GM12878 (cell line): Measurements from ENCODE around the gene ATF6. TPM values are rescaled to one million over a fixed set of nuclear protein-coding genes. Genes with fewer than 3 reads are reported as not detected.

Source experiments
- ATAC-seq: fragments of 200-7000 bp; cut with Tn5 transposase; 3 replicates; pipeline ENCODE4 v1.9.1; 2020; ENCODE audit warnings: mild to moderate bottlenecking, moderate library complexity
- BruUV-seq: library from RNA; stranded (reverse); fragments of 400-500 nt; replicated peaks from 2 replicates; lab custom pipeline; 2021; lab: Mats Ljungman, UMichigan
- CTCF ChIA-PET: fragments of 300-600 bp; sonication (Branson Sonifier 250); formaldehyde crosslinking; extraction: SDS; loops from one replicate; lab custom pipeline; 2021; ENCODE audit warnings: inconsistent platforms; lab: Yijun Ruan, JAX
- POLR2A ChIA-PET: fragments of 350-600 bp; formaldehyde crosslinking; extraction: SDS; loops from one replicate; lab custom pipeline; 2021; ENCODE audit warnings: inconsistent platforms; lab: Charles Lee
- RAD21 ChIA-PET: fragments of 300-600 bp; sonication (Branson Sonifier 250); formaldehyde crosslinking; loops from one replicate; lab custom pipeline; 2023; ENCODE audit warnings: antibody characterized with exemption; ENCODE audit not compliant: unreplicated experiment; lab: Charles Lee
- SMC1A ChIA-PET: fragments of 300-600 bp; sonication (Branson Sonifier 250); formaldehyde crosslinking; loops from one replicate; lab custom pipeline; 2023; ENCODE audit not compliant: unreplicated experiment, uncharacterized antibody; lab: Charles Lee
- DNase-seq: peaks from one replicate; pipeline ENCODE4 v3.0.0-alpha.2; 2011; ENCODE audit warnings: low read depth, low spot score
- FAIRE-seq: peaks from 3 replicates; lab custom pipeline; 2011; peaks lifted over from hg19 to GRCh38; lab: Jason Lieb, UNC
- H2AFZ ChIP-seq: 2 replicates; pipeline ENCODE4 v1.6.0; 2011; ENCODE audit warnings: low read depth, low read length, control low read depth; ENCODE audit not compliant: control insufficient read depth
- H3K27ac ChIP-seq: 2 replicates; pipeline ENCODE4 v1.5.1; 2011; ENCODE audit warnings: control low read depth; ENCODE audit not compliant: control insufficient read depth, insufficient read depth
- H3K27me3 ChIP-seq, 2 experiments: replicated peaks in 1 of 2; 2 replicates each; pipeline versions ENCODE4 v1.6.0 to v1.6.1; 2011; ENCODE audit warnings: low read length in 1 of 2; ENCODE audit not compliant: control insufficient read depth in 2 of 2, insufficient read depth in 2 of 2
- H3K36me3 ChIP-seq, 2 experiments: 2 replicates each; pipeline ENCODE4 v1.5.1; 2011; ENCODE audit warnings: low read length in 1 of 2; ENCODE audit not compliant: control insufficient read depth in 2 of 2, insufficient read depth in 2 of 2
- H3K4me1 ChIP-seq: 2 replicates; pipeline ENCODE4 v1.6.1; 2011; ENCODE audit warnings: mild to moderate bottlenecking, low read length, moderate library complexity, mixed read lengths; ENCODE audit not compliant: control insufficient read depth, insufficient read depth
- H3K4me2 ChIP-seq: 2 replicates; pipeline ENCODE4 v1.6.0; 2011; ENCODE audit warnings: control low read depth; ENCODE audit not compliant: control insufficient read depth, insufficient read depth
- H3K4me3 ChIP-seq: fragments of 200-600 bp; sonication (generic); 2 replicates; pipeline ENCODE4 v1.5.1; 2016
- H3K79me2 ChIP-seq: 2 replicates; pipeline ENCODE4 v1.6.0; 2011; ENCODE audit warnings: low read length; ENCODE audit not compliant: control insufficient read depth, insufficient read depth
- H3K9ac ChIP-seq: 2 replicates; pipeline ENCODE4 v1.8.0; 2011; ENCODE audit warnings: low read length, control low read depth, mixed read lengths; ENCODE audit not compliant: control insufficient read depth, insufficient read depth
- H3K9me3 ChIP-seq: replicated peaks from 3 replicates; pipeline ENCODE4 v1.5.1; 2011; ENCODE audit warnings: mild to moderate bottlenecking, low read length; ENCODE audit not compliant: control insufficient read depth, insufficient read depth
- H4K20me1 ChIP-seq: 2 replicates; pipeline ENCODE4 v1.6.0; 2011; ENCODE audit not compliant: control insufficient read depth, insufficient read depth
- KAT2A ChIP-seq: conservative IDR thresholded peaks from 2 replicates; pipeline ENCODE4 v1.6.1; 2011; ENCODE audit warnings: low read depth, low read length; ENCODE audit not compliant: control insufficient read depth
- MYC ChIP-seq: IDR thresholded peaks from 2 replicates; pipeline ENCODE4 v1.6.1; 2011; ENCODE audit warnings: mild to moderate bottlenecking, low read length, moderate library complexity, inconsistent platforms; ENCODE audit not compliant: insufficient read depth, insufficient replicate concordance, insufficient read length, severe bottlenecking
- POU2F2 ChIP-seq: IDR thresholded peaks from 3 replicates; pipeline ENCODE4 v1.6.1; 2011; ENCODE audit warnings: low read depth, mild to moderate bottlenecking, low read length, borderline replicate concordance
- ZNF274 ChIP-seq: IDR thresholded peaks from one replicate; pipeline ENCODE4 v1.8.0; 2011; ENCODE audit not compliant: insufficient read length, insufficient read depth
- WGBS: methylation state at CpG from one replicate; pipeline ENCODE4 v1.1.6; 2016; ENCODE audit warnings: low lambda C conversion rate; ENCODE audit not compliant: insufficient replicate concordance, insufficient coverage; ENCODE audit errors: missing lambda C conversion rate; 5-methylcytosine and 5-hydroxymethylcytosine counted together
- in situ Hi-C: fragments of 300-500 bp; cut with MboI; formaldehyde crosslinking; loops from 9 replicates; pipeline ENCODE4 v1.14.3; 2018; ENCODE audit warnings: mixed read lengths
- intact Hi-C: fragments of 100-400 bp; cut with micrococcal nuclease; formaldehyde crosslinking; loops from one replicate; pipeline ENCODE4 v1.14.2; 2022; ENCODE audit not compliant: unreplicated experiment
- polyA plus RNA-seq, 11 experiments: library from polyadenylated mRNA; depleted of rRNA in 4 of 11; unstranded in 6 of 11; stranded (reverse) in 5 of 11; fragments of >200 nt; fragmentation: Nextera tagmentation in 4 of 11; fragmentation: Illumina TruSeq in 1 of 11; extraction: Ambion mirVana in 4 of 11; extraction: Trizol in 1 of 11; gene quantifications; 1 replicate in 1 of 11; 2 replicates in 10 of 11; pipeline versions ENCODE4 v1.2.1 to v1.2.3, GENCODE V29; 2011 to 2016; ENCODE audit warnings: inconsistent platforms in 2 of 11, missing spikeins in 2 of 11, low read depth in 1 of 11
- total RNA-seq, 4 experiments: library from RNA; depleted of rRNA in 3 of 4; stranded (reverse); fragments of >200 nt in 3 of 4; fragmentation: Illumina TruSeq in 1 of 4; extraction: Trizol in 1 of 4; gene quantifications; 2 replicates each; pipeline versions ENCODE4 v1.2.1 to v1.2.3, GENCODE V29; 2013 to 2021
- TF ChIP-seq, protein P1 (sequence below): fragments of 450-650 bp; IDR thresholded peaks from 2 replicates; pipeline ENCODE4 v1.6.1; 2017; ENCODE audit warnings: mild to moderate bottlenecking, moderate library complexity
- TF ChIP-seq, protein P2 (sequence below): fragments of 450-650 bp; IDR thresholded peaks from 2 replicates; pipeline ENCODE4 v1.6.1; 2016; ENCODE audit warnings: mild to moderate bottlenecking
- TF ChIP-seq, protein P3 (sequence below): fragments of 450-650 bp; IDR thresholded peaks from 2 replicates; pipeline ENCODE4 v1.6.1; 2018; ENCODE audit warnings: mild to moderate bottlenecking, low read depth, moderate library complexity; ENCODE audit not compliant: partially characterized antibody
- TF ChIP-seq, protein P4 (sequence below), 3 experiments: IDR thresholded peaks in 2 of 3; conservative IDR thresholded peaks in 1 of 3; 2 replicates each; pipeline ENCODE4 v1.5.1; 2011; ENCODE audit warnings: low read depth in 3 of 3, low read length in 3 of 3, mild to moderate bottlenecking in 3 of 3, control low read depth in 2 of 3, moderate library complexity in 2 of 3, inconsistent platforms in 1 of 3, mixed read lengths in 1 of 3; ENCODE audit not compliant: control insufficient read depth in 2 of 3, insufficient read depth in 1 of 3; ENCODE audit errors: extremely low read depth in 1 of 3

The ATF6 gene
- total and polyA plus RNA-seq, 10 of the 15 experiments (the other 5 are each of a cell fraction or from before 2014, with no cell fraction given): 7.8 to 24.3 (median 14.7) TPM

DNA sequence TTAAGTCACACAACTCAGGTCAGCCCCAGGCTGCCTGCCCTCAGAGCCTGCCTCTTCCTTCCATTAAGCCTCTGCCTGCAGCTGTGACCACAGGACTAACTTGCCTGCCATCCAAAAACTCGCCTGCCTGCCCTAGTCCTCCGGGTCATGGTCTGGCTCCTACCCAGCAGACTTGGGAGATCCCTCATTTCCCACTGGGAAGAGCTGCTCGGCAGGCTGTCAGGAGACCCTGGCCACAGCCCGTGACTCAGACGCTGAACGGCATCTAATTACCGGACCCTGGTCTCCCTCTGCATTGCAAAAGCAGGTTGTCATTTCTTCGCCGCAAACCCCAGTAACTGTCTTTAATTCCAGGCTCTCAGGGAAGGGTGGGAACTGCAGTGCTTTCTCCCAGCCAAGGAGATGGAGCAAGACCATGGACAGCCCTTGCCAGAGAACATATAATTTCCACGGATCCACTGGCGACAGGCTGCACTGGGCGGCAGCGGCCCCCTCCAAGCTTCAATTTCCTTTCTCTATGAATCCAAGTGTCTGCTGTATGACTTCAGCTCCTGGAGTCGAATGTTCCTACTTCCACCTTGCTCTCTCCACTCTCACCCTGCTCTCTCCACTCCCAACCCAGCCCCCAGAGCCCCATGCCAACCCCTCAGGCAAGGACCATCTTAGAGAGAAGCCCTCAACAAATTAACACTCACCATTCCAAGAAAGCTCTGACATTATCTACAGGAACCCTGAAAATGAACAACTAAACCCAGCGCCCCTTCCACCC is 237.1 kb downstream of the ATF6 start:
- Histone ChIP-seq H3K9me3 (no peaks in the 10 kb centered on the region), H3K27ac (no peak overlapping the region), H3K4me1 (no peaks in the 10 kb centered on the region), H4K20me1 (no peaks in the 10 kb centered on the region), H2AFZ (no peak overlapping the region), H3K27me3 (peaks cover 0 to 2% of the 10 kb centered on the region in 2 experiments), H3K79me2 (no peaks in the 10 kb centered on the region), H3K4me3 (no peak overlapping the region), H3K4me2 (no peak overlapping the region), H3K9ac (no peak overlapping the region), H3K36me3 (no peaks in the 10 kb centered on the region)
- in situ Hi-C loops: no loop called here
- RAD21 ChIA-PET: no interaction called here
- POLR2A ChIA-PET: no interaction called here
- SMC1A ChIA-PET: no interaction called here
- no peak for FAIRE-seq
- intact Hi-C loops: no loop called here
- CTCF ChIA-PET: no interaction called here
- WGBS: 49% methylated on average over 14 of the region's 15 CpGs
- DNase-seq: no peak
- TF ChIP-seq, protein P1, sequence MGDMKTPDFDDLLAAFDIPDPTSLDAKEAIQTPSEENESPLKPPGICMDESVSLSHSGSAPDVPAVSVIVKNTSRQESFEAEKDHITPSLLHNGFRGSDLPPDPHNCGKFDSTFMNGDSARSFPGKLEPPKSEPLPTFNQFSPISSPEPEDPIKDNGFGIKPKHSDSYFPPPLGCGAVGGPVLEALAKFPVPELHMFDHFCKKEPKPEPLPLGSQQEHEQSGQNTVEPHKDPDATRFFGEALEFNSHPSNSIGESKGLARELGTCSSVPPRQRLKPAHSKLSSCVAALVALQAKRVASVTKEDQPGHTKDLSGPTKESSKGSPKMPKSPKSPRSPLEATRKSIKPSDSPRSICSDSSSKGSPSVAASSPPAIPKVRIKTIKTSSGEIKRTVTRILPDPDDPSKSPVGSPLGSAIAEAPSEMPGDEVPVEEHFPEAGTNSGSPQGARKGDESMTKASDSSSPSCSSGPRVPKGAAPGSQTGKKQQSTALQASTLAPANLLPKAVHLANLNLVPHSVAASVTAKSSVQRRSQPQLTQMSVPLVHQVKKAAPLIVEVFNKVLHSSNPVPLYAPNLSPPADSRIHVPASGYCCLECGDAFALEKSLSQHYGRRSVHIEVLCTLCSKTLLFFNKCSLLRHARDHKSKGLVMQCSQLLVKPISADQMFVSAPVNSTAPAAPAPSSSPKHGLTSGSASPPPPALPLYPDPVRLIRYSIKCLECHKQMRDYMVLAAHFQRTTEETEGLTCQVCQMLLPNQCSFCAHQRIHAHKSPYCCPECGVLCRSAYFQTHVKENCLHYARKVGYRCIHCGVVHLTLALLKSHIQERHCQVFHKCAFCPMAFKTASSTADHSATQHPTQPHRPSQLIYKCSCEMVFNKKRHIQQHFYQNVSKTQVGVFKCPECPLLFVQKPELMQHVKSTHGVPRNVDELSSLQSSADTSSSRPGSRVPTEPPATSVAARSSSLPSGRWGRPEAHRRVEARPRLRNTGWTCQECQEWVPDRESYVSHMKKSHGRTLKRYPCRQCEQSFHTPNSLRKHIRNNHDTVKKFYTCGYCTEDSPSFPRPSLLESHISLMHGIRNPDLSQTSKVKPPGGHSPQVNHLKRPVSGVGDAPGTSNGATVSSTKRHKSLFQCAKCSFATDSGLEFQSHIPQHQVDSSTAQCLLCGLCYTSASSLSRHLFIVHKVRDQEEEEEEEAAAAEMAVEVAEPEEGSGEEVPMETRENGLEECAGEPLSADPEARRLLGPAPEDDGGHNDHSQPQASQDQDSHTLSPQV: no peak
- TF ChIP-seq POU2F2 (no peak), ZNF274 (no peak), MYC (no peak), KAT2A (no peak)
- TF ChIP-seq, protein P2, sequence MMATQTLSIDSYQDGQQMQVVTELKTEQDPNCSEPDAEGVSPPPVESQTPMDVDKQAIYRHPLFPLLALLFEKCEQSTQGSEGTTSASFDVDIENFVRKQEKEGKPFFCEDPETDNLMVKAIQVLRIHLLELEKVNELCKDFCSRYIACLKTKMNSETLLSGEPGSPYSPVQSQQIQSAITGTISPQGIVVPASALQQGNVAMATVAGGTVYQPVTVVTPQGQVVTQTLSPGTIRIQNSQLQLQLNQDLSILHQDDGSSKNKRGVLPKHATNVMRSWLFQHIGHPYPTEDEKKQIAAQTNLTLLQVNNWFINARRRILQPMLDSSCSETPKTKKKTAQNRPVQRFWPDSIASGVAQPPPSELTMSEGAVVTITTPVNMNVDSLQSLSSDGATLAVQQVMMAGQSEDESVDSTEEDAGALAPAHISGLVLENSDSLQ: no peak
- TF ChIP-seq, protein P3, sequence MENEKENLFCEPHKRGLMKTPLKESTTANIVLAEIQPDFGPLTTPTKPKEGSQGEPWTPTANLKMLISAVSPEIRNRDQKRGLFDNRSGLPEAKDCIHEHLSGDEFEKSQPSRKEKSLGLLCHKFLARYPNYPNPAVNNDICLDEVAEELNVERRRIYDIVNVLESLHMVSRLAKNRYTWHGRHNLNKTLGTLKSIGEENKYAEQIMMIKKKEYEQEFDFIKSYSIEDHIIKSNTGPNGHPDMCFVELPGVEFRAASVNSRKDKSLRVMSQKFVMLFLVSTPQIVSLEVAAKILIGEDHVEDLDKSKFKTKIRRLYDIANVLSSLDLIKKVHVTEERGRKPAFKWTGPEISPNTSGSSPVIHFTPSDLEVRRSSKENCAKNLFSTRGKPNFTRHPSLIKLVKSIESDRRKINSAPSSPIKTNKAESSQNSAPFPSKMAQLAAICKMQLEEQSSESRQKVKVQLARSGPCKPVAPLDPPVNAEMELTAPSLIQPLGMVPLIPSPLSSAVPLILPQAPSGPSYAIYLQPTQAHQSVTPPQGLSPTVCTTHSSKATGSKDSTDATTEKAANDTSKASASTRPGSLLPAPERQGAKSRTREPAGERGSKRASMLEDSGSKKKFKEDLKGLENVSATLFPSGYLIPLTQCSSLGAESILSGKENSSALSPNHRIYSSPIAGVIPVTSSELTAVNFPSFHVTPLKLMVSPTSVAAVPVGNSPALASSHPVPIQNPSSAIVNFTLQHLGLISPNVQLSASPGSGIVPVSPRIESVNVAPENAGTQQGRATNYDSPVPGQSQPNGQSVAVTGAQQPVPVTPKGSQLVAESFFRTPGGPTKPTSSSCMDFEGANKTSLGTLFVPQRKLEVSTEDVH: no peak
- TF ChIP-seq, protein P4, sequence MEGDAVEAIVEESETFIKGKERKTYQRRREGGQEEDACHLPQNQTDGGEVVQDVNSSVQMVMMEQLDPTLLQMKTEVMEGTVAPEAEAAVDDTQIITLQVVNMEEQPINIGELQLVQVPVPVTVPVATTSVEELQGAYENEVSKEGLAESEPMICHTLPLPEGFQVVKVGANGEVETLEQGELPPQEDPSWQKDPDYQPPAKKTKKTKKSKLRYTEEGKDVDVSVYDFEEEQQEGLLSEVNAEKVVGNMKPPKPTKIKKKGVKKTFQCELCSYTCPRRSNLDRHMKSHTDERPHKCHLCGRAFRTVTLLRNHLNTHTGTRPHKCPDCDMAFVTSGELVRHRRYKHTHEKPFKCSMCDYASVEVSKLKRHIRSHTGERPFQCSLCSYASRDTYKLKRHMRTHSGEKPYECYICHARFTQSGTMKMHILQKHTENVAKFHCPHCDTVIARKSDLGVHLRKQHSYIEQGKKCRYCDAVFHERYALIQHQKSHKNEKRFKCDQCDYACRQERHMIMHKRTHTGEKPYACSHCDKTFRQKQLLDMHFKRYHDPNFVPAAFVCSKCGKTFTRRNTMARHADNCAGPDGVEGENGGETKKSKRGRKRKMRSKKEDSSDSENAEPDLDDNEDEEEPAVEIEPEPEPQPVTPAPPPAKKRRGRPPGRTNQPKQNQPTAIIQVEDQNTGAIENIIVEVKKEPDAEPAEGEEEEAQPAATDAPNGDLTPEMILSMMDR (IDR thresholded peaks at IDR 0.05 in 2 of 3, conservative IDR thresholded peaks at IDR 0.05 in 1 of 3; ENCODE audit: control insufficient read depth in 2 of 3, extremely low read depth in 1 of 3, insufficient read depth in 1 of 3, low read depth in 3 of 3, low read length in 3 of 3): no peak
- ATAC-seq: no peak
- BruUV-seq: no TSS peak
